GM12891 (cell line): ENCODE data around the gene PDZD7.
A peak's percentile ranks its signal among the peaks of the same experiment; 100 is the strongest.

Experiments
- DNase-seq: peaks from one replicate; pipeline ENCODE4 v3.0.0; 2011; ENCODE audit warnings: low spot score; ENCODE audit not compliant: insufficient read length
- FAIRE-seq: peaks from 2 replicates; lab custom pipeline; 2011; peaks lifted over from hg19 to GRCh38; lab: Jason Lieb, UNC
- PAX5 ChIP-seq: IDR thresholded peaks from 2 replicates; pipeline ENCODE4 v1.6.1; 2011; ENCODE audit warnings: low read length, moderate library complexity, mild to moderate bottlenecking; ENCODE audit not compliant: insufficient read depth, severe bottlenecking
- POLR2A ChIP-seq: IDR thresholded peaks from 2 replicates; pipeline ENCODE4 v1.6.1; 2011; ENCODE audit warnings: low read depth, low read length, control low read depth
- POLR2AphosphoS5 ChIP-seq: IDR thresholded peaks from 2 replicates; pipeline ENCODE4 v1.6.1; 2011; ENCODE audit warnings: low read depth, low read length, control low read depth
- POU2F2 ChIP-seq: IDR thresholded peaks from 2 replicates; pipeline ENCODE4 v1.6.1; 2011; ENCODE audit warnings: low read depth, mild to moderate bottlenecking, control low read depth, low read length, moderate library complexity
- SPI1 ChIP-seq: IDR thresholded peaks from 2 replicates; pipeline ENCODE4 v1.6.1; 2011; ENCODE audit warnings: low read depth, low read length, control low read depth
- TAF1 ChIP-seq: IDR thresholded peaks from 2 replicates; pipeline ENCODE4 v1.6.1; 2011; ENCODE audit warnings: low read depth, low read length, control low read depth

Gene PDZD7

GRCh38 chr10:100988166-100988565 is 42.8 kb downstream of the PDZD7 start:
- no peak for DNase-seq
- FAIRE-seq = no peak
- no peak for TF ChIP-seq PAX5
- no peak for TF ChIP-seq POLR2AphosphoS5
- no peak for TF ChIP-seq POU2F2
- TF ChIP-seq POLR2A = no peak
- no peak for TF ChIP-seq TAF1
- no peak for TF ChIP-seq SPI1

- FAIRE-seq (no peak), DNase-seq (no peak)
- TF ChIP-seq PAX5 = no peak
- no peak for TF ChIP-seq POLR2AphosphoS5
- no peak for TF ChIP-seq POU2F2
- no peak for TF ChIP-seq POLR2A
- TF ChIP-seq TAF1 = no peak
- no peak for TF ChIP-seq SPI1
Measured at GRCh38 chr10:100987685-100988049, 43.3 kb downstream of the PDZD7 start.

DNA sequence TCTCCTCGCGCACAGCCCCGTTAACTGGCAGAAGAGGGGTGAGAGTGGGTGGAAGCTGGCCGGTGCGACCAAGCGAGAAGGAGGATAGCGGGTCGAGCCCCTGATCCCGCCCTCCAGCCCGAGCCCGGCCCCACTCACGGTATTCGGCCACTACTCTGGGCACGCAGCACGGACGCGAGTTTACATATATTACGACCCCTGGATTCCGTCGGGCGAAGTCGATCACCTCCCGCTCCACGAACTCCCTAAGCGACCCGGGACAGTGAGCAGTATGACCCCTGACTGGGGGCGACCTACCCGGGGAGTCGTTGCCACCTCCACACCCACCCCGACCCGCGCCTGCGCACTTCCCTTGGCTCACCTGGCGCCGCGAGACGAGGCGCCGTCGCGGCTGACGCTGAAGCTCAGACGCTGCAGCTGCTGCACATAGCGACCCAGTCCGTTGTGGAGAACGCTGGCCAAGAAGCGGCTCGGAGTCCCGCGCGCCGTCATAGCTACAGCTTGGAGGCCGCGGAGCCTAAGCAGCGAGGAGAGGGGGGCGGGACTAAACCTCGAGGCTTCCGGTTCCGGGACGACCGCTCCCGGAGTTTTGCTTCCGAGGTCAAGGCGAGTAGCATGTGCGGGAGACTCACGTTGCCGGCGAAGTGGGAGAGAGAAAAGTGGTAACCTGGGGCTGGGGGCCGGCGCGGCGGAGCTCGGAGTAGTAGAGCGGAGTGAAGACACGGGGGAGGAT is 43.8 kb downstream of the PDZD7 start, which contains the start of the genes MRPL43 and TWNK:
Gene MRPL43 (minus strand): TSS at position 546 of the 733 bp plus-strand sequence. CDS start 54 bp downstream, at position 492.
Gene TWNK (plus strand): TSS at position 592 of the 733 bp plus-strand sequence. CDS start 668 bp downstream, outside the sequence.
- FAIRE-seq (peak; percentile 95), DNase-seq (peak; percentile 96)
- TF ChIP-seq POLR2AphosphoS5 (peak; percentile 81), SPI1 (no peak), POU2F2 (no peak), PAX5 (no peak), TAF1 (no peak; the same call in 1 of the 2 replicates), POLR2A (peak; percentile 65; the same call in 1 of the 2 replicates)

- no peak for TF ChIP-seq POLR2AphosphoS5
- TF ChIP-seq PAX5 = no peak
- TF ChIP-seq TAF1 = no peak
- TF ChIP-seq POU2F2 = no peak
- TF ChIP-seq SPI1 = no peak
- TF ChIP-seq POLR2A = no peak
- DNase-seq (no peak), FAIRE-seq (no peak)
Measured at GRCh38 chr10:100986623-100986951, 44.3 kb downstream of the PDZD7 start.

- DNase-seq = no peak
- no peak for FAIRE-seq
- TF ChIP-seq POU2F2 (no peak), POLR2AphosphoS5 (no peak), SPI1 (no peak), PAX5 (no peak), POLR2A (no peak), TAF1 (no peak)
Measured at GRCh38 chr10:100985336-100985735, 45.6 kb downstream of the PDZD7 start.

DNA sequence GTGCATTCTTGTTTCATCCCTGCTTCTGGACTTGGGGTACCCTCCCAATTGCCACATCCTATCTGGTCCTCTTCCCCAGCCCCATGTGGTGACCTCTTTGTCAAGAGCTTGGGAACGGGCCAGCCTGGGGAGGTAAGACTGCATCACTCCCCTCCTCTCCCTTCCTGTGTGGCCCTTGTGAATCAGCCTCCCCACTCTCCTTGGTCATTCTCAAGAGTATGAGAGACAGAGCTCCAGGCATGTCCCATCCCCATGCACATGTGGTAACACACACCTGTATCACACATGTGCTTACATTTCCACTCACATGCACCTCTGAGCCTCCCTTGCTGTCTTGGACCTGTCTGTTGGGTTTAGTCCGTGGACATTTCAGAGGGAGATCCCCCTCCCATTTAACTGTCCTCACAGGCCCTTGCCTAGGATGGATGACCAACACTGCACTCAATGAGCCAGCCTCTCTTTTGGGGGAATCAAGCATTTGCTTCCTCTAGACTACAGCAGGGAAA is 46.2 kb downstream of the PDZD7 start:
- TF ChIP-seq SPI1 (no peak), PAX5 (no peak), POU2F2 (no peak), POLR2AphosphoS5 (no peak)
- DNase-seq (no peak), FAIRE-seq (no peak)

DNA sequence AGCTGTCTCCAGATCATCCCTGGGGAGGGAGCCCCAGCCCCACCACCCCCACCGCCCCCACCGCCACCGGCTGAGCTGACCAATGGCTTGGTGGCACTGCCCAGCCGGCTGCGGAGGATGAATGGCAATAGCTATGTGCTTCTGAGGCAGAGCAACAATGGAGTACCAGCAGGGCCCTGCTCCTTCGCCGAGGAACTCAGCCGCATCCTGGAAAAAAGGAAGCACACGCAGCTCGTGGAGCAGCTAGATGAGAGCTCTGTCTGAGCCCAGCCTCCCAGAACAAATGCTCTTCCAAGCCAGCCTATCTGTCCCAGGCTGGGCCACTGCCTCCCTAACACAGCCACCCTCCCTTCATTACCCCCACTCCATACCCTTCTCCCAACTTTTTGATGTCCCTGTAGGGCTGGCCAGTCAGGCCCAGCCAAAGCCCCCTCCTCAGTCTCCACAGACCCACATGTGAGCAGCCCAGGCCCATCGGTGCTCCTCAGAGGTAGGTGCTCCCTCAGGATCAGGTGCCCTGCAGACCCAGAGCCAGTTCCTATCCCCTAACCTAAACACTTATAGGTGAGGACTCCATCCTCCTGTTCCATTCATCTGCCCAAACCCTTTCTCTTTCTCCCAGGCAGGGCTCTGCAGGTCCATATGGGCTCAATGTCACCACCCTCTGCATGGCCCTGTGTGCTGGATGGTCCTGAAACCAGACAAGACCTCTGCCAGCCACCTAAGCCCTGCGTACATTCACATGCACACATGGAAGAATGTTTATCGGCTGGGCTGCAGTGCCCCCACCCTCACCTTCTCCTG is 46.9 kb downstream of the PDZD7 start:
- TF ChIP-seq POU2F2 (no peak), POLR2A (no peak), SPI1 (no peak), TAF1 (no peak), PAX5 (no peak), POLR2AphosphoS5 (no peak)
- FAIRE-seq (no peak), DNase-seq (no peak)

- TF ChIP-seq POLR2AphosphoS5 (no peak), POLR2A (no peak), POU2F2 (no peak), TAF1 (no peak), PAX5 (no peak), SPI1 (no peak)
- no peak for FAIRE-seq
- no peak for DNase-seq
Measured at GRCh38 chr10:100982916-100983830, 47.8 kb downstream of the PDZD7 start.

- DNase-seq = no peak
- no peak for TF ChIP-seq PAX5
- no peak for TF ChIP-seq SPI1
- no peak for TF ChIP-seq POLR2AphosphoS5
- no peak for TF ChIP-seq POLR2A
- no peak for TF ChIP-seq TAF1
- TF ChIP-seq POU2F2 = no peak
- FAIRE-seq = no peak
Measured at GRCh38 chr10:100981178-100981772, 49.7 kb downstream of the PDZD7 start.
